Activated T-cell treated with anti-CD3 and anti-CD28 coated beads for 48 hours (primary cell): ENCODE results near the gene EEF1AKMT2.

Experiments
- DNase-seq: peaks from one replicate; pipeline ENCODE4 v3.0.0-alpha.2; 2020; ENCODE audit warnings: low read depth

The EEF1AKMT2 gene

GRCh38 chr10:124719213-124719851 lies 72.4 kb downstream of the EEF1AKMT2 start:
- DNase-seq, result peak; percentile 57

- DNase-seq, result peak; percentile 63
Observed at GRCh38 chr10:124717911-124718741, 73.6 kb downstream of the EEF1AKMT2 start.

- DNase-seq, result no peak
Observed at GRCh38 chr10:124717041-124717757, 74.5 kb downstream of the EEF1AKMT2 start.

- DNase-seq, result no peak
Observed at GRCh38 chr10:124716369-124716768, 75.3 kb downstream of the EEF1AKMT2 start.

GRCh38 chr10:124715439-124715838 lies 76.2 kb downstream of the EEF1AKMT2 start:
- DNase-seq, result no peak

GRCh38 chr10:124713679-124714255 lies 77.9 kb downstream of the EEF1AKMT2 start:
- no peak for DNase-seq

- no peak for DNase-seq
Observed at GRCh38 chr10:124712704-124713407, 78.8 kb downstream of the EEF1AKMT2 start.

- no peak for DNase-seq
Observed at GRCh38 chr10:124711145-124711544, 80.5 kb downstream of the EEF1AKMT2 start.

GRCh38 chr10:124710266-124710881 lies 81.3 kb downstream of the EEF1AKMT2 start:
- DNase-seq, result no peak

GRCh38 chr10:124709861-124710260 lies 81.8 kb downstream of the EEF1AKMT2 start:
- DNase-seq, result no peak

- DNase-seq, result no peak
Observed at GRCh38 chr10:124708922-124709520, 82.7 kb downstream of the EEF1AKMT2 start.

- no peak for DNase-seq
Observed at GRCh38 chr10:124708246-124708779, 83.4 kb downstream of the EEF1AKMT2 start.
